ENCODE measurements around the gene EYA4.

DNA sequence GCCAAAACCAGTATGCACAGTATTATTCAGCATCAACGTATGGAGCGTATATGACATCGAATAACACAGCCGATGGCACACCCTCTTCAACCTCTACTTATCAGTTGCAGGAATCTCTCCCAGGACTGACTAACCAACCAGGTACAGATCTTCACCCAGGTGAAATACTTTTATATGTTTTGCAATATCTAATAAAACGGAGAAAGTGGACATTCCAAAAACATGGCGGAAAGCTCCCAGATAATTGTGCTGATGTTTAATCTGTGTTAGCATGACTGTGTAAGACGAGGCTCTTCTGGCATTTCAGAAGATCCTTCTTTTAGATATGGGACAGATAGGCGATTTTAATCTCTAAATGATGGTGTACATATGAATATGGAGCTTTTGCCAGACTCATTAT, 227.4 kb downstream of the EYA4 start:
- TF ChIP-seq, protein P1, sequence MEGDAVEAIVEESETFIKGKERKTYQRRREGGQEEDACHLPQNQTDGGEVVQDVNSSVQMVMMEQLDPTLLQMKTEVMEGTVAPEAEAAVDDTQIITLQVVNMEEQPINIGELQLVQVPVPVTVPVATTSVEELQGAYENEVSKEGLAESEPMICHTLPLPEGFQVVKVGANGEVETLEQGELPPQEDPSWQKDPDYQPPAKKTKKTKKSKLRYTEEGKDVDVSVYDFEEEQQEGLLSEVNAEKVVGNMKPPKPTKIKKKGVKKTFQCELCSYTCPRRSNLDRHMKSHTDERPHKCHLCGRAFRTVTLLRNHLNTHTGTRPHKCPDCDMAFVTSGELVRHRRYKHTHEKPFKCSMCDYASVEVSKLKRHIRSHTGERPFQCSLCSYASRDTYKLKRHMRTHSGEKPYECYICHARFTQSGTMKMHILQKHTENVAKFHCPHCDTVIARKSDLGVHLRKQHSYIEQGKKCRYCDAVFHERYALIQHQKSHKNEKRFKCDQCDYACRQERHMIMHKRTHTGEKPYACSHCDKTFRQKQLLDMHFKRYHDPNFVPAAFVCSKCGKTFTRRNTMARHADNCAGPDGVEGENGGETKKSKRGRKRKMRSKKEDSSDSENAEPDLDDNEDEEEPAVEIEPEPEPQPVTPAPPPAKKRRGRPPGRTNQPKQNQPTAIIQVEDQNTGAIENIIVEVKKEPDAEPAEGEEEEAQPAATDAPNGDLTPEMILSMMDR (IDR thresholded peaks at IDR 0.05) = no peak
- TF ChIP-seq SMAD3 (CRISPR knock-in tag; IDR thresholded peaks at IDR 0.05; ENCODE audit: borderline replicate concordance) = no peak
- TF ChIP-seq ZNF138 (CRISPR knock-in tag; conservative IDR thresholded peaks at IDR 0.05) = no peak
- no peak for TF ChIP-seq NR3C1 (CRISPR knock-in tag; conservative IDR thresholded peaks at IDR 0.05; ENCODE audit: low read depth)
- no peak for TF ChIP-seq FOXJ3 (CRISPR knock-in tag; IDR thresholded peaks at IDR 0.05; ENCODE audit: borderline replicate concordance)
- no peak for TF ChIP-seq ZNF423 (CRISPR knock-in tag; IDR thresholded peaks at IDR 0.05)
- no peak for TF ChIP-seq NR2C2 (CRISPR knock-in tag; IDR thresholded peaks at IDR 0.05)
- no peak for TF ChIP-seq FOXP1 (CRISPR knock-in tag; IDR thresholded peaks at IDR 0.05; ENCODE audit: borderline replicate concordance)
- TF ChIP-seq, protein P2, sequence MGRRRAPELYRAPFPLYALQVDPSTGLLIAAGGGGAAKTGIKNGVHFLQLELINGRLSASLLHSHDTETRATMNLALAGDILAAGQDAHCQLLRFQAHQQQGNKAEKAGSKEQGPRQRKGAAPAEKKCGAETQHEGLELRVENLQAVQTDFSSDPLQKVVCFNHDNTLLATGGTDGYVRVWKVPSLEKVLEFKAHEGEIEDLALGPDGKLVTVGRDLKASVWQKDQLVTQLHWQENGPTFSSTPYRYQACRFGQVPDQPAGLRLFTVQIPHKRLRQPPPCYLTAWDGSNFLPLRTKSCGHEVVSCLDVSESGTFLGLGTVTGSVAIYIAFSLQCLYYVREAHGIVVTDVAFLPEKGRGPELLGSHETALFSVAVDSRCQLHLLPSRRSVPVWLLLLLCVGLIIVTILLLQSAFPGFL (CRISPR knock-in tag; IDR thresholded peaks at IDR 0.05; ENCODE audit: borderline replicate concordance) = no peak
- TF ChIP-seq, protein P3, sequence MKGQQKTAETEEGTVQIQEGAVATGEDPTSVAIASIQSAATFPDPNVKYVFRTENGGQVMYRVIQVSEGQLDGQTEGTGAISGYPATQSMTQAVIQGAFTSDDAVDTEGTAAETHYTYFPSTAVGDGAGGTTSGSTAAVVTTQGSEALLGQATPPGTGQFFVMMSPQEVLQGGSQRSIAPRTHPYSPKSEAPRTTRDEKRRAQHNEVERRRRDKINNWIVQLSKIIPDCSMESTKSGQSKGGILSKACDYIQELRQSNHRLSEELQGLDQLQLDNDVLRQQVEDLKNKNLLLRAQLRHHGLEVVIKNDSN (CRISPR knock-in tag; IDR thresholded peaks at IDR 0.05) = no peak
- TF ChIP-seq NFYB (CRISPR knock-in tag; conservative IDR thresholded peaks at IDR 0.05; ENCODE audit: low read depth) = no peak
